Immature natural killer cell (primary cell): ENCODE measurements around the gene RCOR1. TPM values are rescaled to one million over a fixed set of nuclear protein-coding genes. Genes with fewer than 3 reads are reported as not detected.
"Not testable (repeated sequence)": the region's sequence is repeated elsewhere in the genome, so short reads cannot be mapped to it uniquely, and the experiment has no call there.

Source experiments
- DNase-seq, 3 donors: peaks; one replicate each; pipeline ENCODE4 v3.0.0; 2022; ENCODE audit warnings: mixed read lengths in 1 of 3
- H3K27ac Mint-ChIP-seq, 6 donors: one replicate each; pipeline ENCODE4 v1.8.0; 2020; ENCODE audit warnings: mixed read lengths in 6 of 6, mild to moderate bottlenecking in 5 of 6, inconsistent platforms in 4 of 6, moderate library complexity in 3 of 6
- H3K27me3 Mint-ChIP-seq, 3 donors: one replicate each; pipeline ENCODE4 v1.8.0; 2020 to 2021; ENCODE audit warnings: low read depth in 3 of 3, mild to moderate bottlenecking in 3 of 3, mixed read lengths in 3 of 3, moderate library complexity in 3 of 3, inconsistent platforms in 1 of 3
- H3K36me3 Mint-ChIP-seq, 3 donors: one replicate each; pipeline ENCODE4 v1.8.0; 2020; ENCODE audit warnings: mixed read lengths in 3 of 3, inconsistent platforms in 2 of 3, mild to moderate bottlenecking in 2 of 3
- H3K4me1 Mint-ChIP-seq, 2 donors: one replicate each; pipeline ENCODE4 v1.8.0; 2020; ENCODE audit warnings: inconsistent platforms in 2 of 2, mild to moderate bottlenecking in 2 of 2, mixed read lengths in 2 of 2, moderate library complexity in 1 of 2
- H3K4me3 Mint-ChIP-seq, 5 donors: one replicate each; pipeline ENCODE4 v1.8.0; 2020; ENCODE audit warnings: mild to moderate bottlenecking in 5 of 5, mixed read lengths in 5 of 5, inconsistent platforms in 3 of 5, moderate library complexity in 3 of 5
- H3K9me3 Mint-ChIP-seq, 6 donors: one replicate each; pipeline ENCODE4 v1.8.0; 2020; ENCODE audit warnings: mild to moderate bottlenecking in 6 of 6, mixed read lengths in 6 of 6, inconsistent platforms in 4 of 6, moderate library complexity in 3 of 6
- polyA plus RNA-seq, 3 donors: library from polyadenylated mRNA; unstranded; fragments of 300-500 nt; fragmentation: Illumina TruSeq; gene quantifications; one replicate each; pipeline ENCODE4 v1.2.3, GENCODE V29; 2021

RCOR1 gene
- polyA plus RNA-seq, 3 donors from 2014 or later = 0.23 to 0.63 (median 0.24) TPM

GRCh38 chr14:102616318-102616717, 23.9 kb downstream of the RCOR1 start:
- no peak overlapping the region for H3K4me3 Mint-ChIP-seq
- DNase-seq = no peak
- H3K9me3 Mint-ChIP-seq = no peaks in the 10 kb centered on the region
- H3K36me3 Mint-ChIP-seq = peaks cover 0 to 3% (median 0%) of the 10 kb centered on the region in 3 donors
- H3K4me1 Mint-ChIP-seq = peaks cover 18 to 38% of the 10 kb centered on the region in 2 donors
- H3K27ac Mint-ChIP-seq = peak overlapping the region in 1 of 6 donors; percentile 35
- peaks cover 0 to 5% (median 4%) of the 10 kb centered on the region in 3 donors for H3K27me3 Mint-ChIP-seq

- Mint-ChIP-seq H3K27me3 (peaks cover 0 to 5% (median 4%) of the 10 kb centered on the region in 3 donors), H3K36me3 (peaks cover 0 to 3% (median 0%) of the 10 kb centered on the region in 3 donors), H3K9me3 (no peaks in the 10 kb centered on the region), H3K27ac (peak overlapping the region in 2 of 6 donors; percentile 3 to 35), H3K4me3 (no peak overlapping the region), H3K4me1 (peaks cover 17 to 42% of the 10 kb centered on the region in 2 donors)
- DNase-seq = no peak
These were observed 24.4 kb downstream of the RCOR1 start for GRCh38 chr14:102616799-102617198.

- H3K4me1 Mint-ChIP-seq = peaks cover 21 to 51% of the 10 kb centered on the region in 2 donors
- H3K9me3 Mint-ChIP-seq, H3K4me3 Mint-ChIP-seq, H3K36me3 Mint-ChIP-seq, H3K27me3 Mint-ChIP-seq, H3K27ac Mint-ChIP-seq, DNase-seq: not testable (repeated sequence)
These were observed 26.6 kb downstream of the RCOR1 start for GRCh38 chr14:102619012-102619411.

- Mint-ChIP-seq H3K9me3 (no peaks in the 10 kb centered on the region), H3K27me3 (peaks cover 0 to 5% (median 1%) of the 10 kb centered on the region in 3 donors), H3K4me1 (peaks cover 21 to 51% of the 10 kb centered on the region in 2 donors), H3K27ac (peak overlapping the region in 1 of 6 donors; percentile 15), H3K4me3 (no peak overlapping the region), H3K36me3 (no peaks in the 10 kb centered on the region)
- DNase-seq = no peak
These were observed 28.0 kb downstream of the RCOR1 start for GRCh38 chr14:102620413-102620812.

GRCh38 chr14:102622262-102622885, 29.9 kb downstream of the RCOR1 start:
- no peaks in the 10 kb centered on the region for H3K36me3 Mint-ChIP-seq
- H3K27ac Mint-ChIP-seq = peak overlapping the region in 1 of 6 donors; percentile 36
- no peak overlapping the region for H3K4me3 Mint-ChIP-seq

GRCh38 chr14:102624666-102625065, 32.2 kb downstream of the RCOR1 start:
- peaks cover 10 to 43% of the 10 kb centered on the region in 2 donors for H3K4me1 Mint-ChIP-seq
- H3K27me3 Mint-ChIP-seq = peaks cover 0 to 2% (median 0%) of the 10 kb centered on the region in 3 donors
- H3K4me3 Mint-ChIP-seq = no peak overlapping the region
- no peaks in the 10 kb centered on the region for H3K9me3 Mint-ChIP-seq
- H3K27ac Mint-ChIP-seq = no peak overlapping the region
- no peaks in the 10 kb centered on the region for H3K36me3 Mint-ChIP-seq
- no peak for DNase-seq

More at GRCh38 chr14:102622262-102622885, 29.9 kb downstream of the RCOR1 start:
- DNase-seq = no peak
- peaks cover 13 to 47% of the 10 kb centered on the region in 2 donors for H3K4me1 Mint-ChIP-seq
- no peaks in the 10 kb centered on the region for H3K9me3 Mint-ChIP-seq
- peaks cover 0 to 5% (median 0%) of the 10 kb centered on the region in 3 donors for H3K27me3 Mint-ChIP-seq

GRCh38 chr14:102625564-102626296, 33.3 kb downstream of the RCOR1 start:
- Mint-ChIP-seq H3K36me3 (no peaks in the 10 kb centered on the region), H3K27ac (no peak overlapping the region), H3K9me3 (no peaks in the 10 kb centered on the region), H3K4me3 (no peak overlapping the region), H3K27me3 (peaks cover 0 to under 1% (median 0%) of the 10 kb centered on the region in 3 donors), H3K4me1 (peaks cover 13 to 46% of the 10 kb centered on the region in 2 donors)
- no peak for DNase-seq

- H3K9me3 Mint-ChIP-seq = no peaks in the 10 kb centered on the region
- no peaks in the 10 kb centered on the region for H3K36me3 Mint-ChIP-seq
- no peak overlapping the region for H3K27ac Mint-ChIP-seq
- DNase-seq = no peak
- no peak overlapping the region for H3K4me3 Mint-ChIP-seq
- no peaks in the 10 kb centered on the region for H3K27me3 Mint-ChIP-seq
- H3K4me1 Mint-ChIP-seq = peaks cover 13 to 42% of the 10 kb centered on the region in 2 donors
These were observed 34.1 kb downstream of the RCOR1 start for GRCh38 chr14:102626530-102626929.

- H3K9me3 Mint-ChIP-seq = no peaks in the 10 kb centered on the region
- peak overlapping the region in 2 of 6 donors; percentile 0 to 42 for H3K27ac Mint-ChIP-seq
- peaks cover 12 to 29% of the 10 kb centered on the region in 2 donors for H3K4me1 Mint-ChIP-seq
- no peak overlapping the region for H3K4me3 Mint-ChIP-seq
- no peaks in the 10 kb centered on the region for H3K36me3 Mint-ChIP-seq
- H3K27me3 Mint-ChIP-seq = no peaks in the 10 kb centered on the region
- DNase-seq = no peak
These were observed 36.6 kb downstream of the RCOR1 start for GRCh38 chr14:102629011-102629444.

GRCh38 chr14:102629808-102630350, 37.4 kb downstream of the RCOR1 start:
- Mint-ChIP-seq H3K36me3 (no peaks in the 10 kb centered on the region), H3K27me3 (no peaks in the 10 kb centered on the region), H3K9me3 (no peaks in the 10 kb centered on the region), H3K4me1 (peaks cover 13 to 34% of the 10 kb centered on the region in 2 donors), H3K4me3 (no peak overlapping the region), H3K27ac (no peak overlapping the region)
- DNase-seq = no peak

GRCh38 chr14:102630405-102630804, 38.0 kb downstream of the RCOR1 start:
- no peaks in the 10 kb centered on the region for H3K27me3 Mint-ChIP-seq
- no peaks in the 10 kb centered on the region for H3K9me3 Mint-ChIP-seq
- no peak overlapping the region for H3K4me3 Mint-ChIP-seq
- H3K36me3 Mint-ChIP-seq = no peaks in the 10 kb centered on the region
- peaks cover 13 to 36% of the 10 kb centered on the region in 2 donors for H3K4me1 Mint-ChIP-seq
- no peak for DNase-seq
- H3K27ac Mint-ChIP-seq = no peak overlapping the region

- Mint-ChIP-seq H3K36me3 (no peaks in the 10 kb centered on the region), H3K4me1 (peaks cover 16 to 37% of the 10 kb centered on the region in 2 donors), H3K27ac (no peak overlapping the region), H3K4me3 (no peak overlapping the region), H3K9me3 (no peaks in the 10 kb centered on the region), H3K27me3 (peaks cover 0 to under 1% (median 0%) of the 10 kb centered on the region in 3 donors)
- DNase-seq = no peak
These were observed 38.4 kb downstream of the RCOR1 start for GRCh38 chr14:102630881-102631280.

GRCh38 chr14:102633906-102634595, 41.6 kb downstream of the RCOR1 start:
- Mint-ChIP-seq H3K36me3 (no peaks in the 10 kb centered on the region), H3K4me1 (peaks cover 14 to 42% of the 10 kb centered on the region in 2 donors), H3K9me3 (no peaks in the 10 kb centered on the region), H3K27ac (no peak overlapping the region), H3K4me3 (no peak overlapping the region), H3K27me3 (peaks cover 0 to 2% (median 0%) of the 10 kb centered on the region in 3 donors)
- DNase-seq = no peak
